SU-DHL-6 (cell line): ENCODE measurements around the gene PAK1IP1.
"Not testable (repeated sequence)": the region's sequence is repeated elsewhere in the genome, so short reads cannot be mapped to it uniquely, and the experiment has no call there.

Experiments
- H2AFZ ChIP-seq: fragments of 200-600 bp; sonication (generic); 2 replicates; pipeline ENCODE4 v1.6.1; 2014; ENCODE audit warnings: low read depth, mild to moderate bottlenecking, moderate library complexity, mixed read lengths, antibody characterized with exemption, low read length; ENCODE audit not compliant: severe bottlenecking
- H3F3A ChIP-seq: fragments of 200-600 bp; shearing (Covaris generic); 2 replicates; pipeline ENCODE4 v1.6.0; 2016; ENCODE audit warnings: antibody characterized with exemption, mild to moderate bottlenecking; ENCODE audit not compliant: insufficient read depth
- H3K27ac ChIP-seq: fragments of 200-600 bp; sonication (generic); 2 replicates; pipeline ENCODE4 v1.5.1; 2016; ENCODE audit warnings: low read depth, mild to moderate bottlenecking, low read length, moderate library complexity, mixed read lengths
- H3K27me3 ChIP-seq: fragments of 200-600 bp; sonication (generic), shearing (Covaris generic); 2 replicates; pipeline ENCODE4 v1.6.0; 2014; ENCODE audit warnings: mild to moderate bottlenecking, low read length
- H3K36me3 ChIP-seq: fragments of 200-600 bp; sonication (generic); 2 replicates; pipeline ENCODE4 v1.6.1; 2014; ENCODE audit warnings: mild to moderate bottlenecking, low read length, mixed read lengths
- H3K4me2 ChIP-seq: fragments of 300-600, 200-600 bp; shearing (Covaris generic), sonication (generic); 2 replicates; pipeline ENCODE4 v1.6.0; 2014; ENCODE audit warnings: low read length, low read depth, mild to moderate bottlenecking; ENCODE audit not compliant: poor library complexity, severe bottlenecking
- H3K4me3 ChIP-seq: fragments of 200-600 bp; sonication (generic); 2 replicates; pipeline ENCODE4 v1.5.1; 2014; ENCODE audit warnings: antibody characterized with exemption, low read length, mild to moderate bottlenecking, mixed read lengths; ENCODE audit not compliant: insufficient read depth, poor library complexity, severe bottlenecking
- H3K79me2 ChIP-seq: fragments of 200-600 bp; sonication (generic); 2 replicates; pipeline ENCODE4 v1.6.1; 2014; ENCODE audit warnings: mild to moderate bottlenecking, low read length, moderate library complexity; ENCODE audit not compliant: insufficient read depth
- H3K9ac ChIP-seq: fragments of 200-600 bp; sonication (generic); 2 replicates; pipeline ENCODE4 v1.7.0; 2014; ENCODE audit warnings: mild to moderate bottlenecking, low read length
- H3K9me2 ChIP-seq: fragments of 200-600 bp; sonication (generic); replicated peaks from 2 replicates; pipeline ENCODE4 v1.6.1; 2014; ENCODE audit warnings: low read length; ENCODE audit not compliant: insufficient read depth
- H3K9me3 ChIP-seq: fragments of 200-600 bp; sonication (generic); 2 replicates; pipeline ENCODE4 v1.6.1; 2014; ENCODE audit warnings: low read length, mixed read lengths; ENCODE audit not compliant: insufficient read depth
- H4K20me1 ChIP-seq: fragments of 200-600 bp; sonication (generic); 2 replicates; pipeline ENCODE4 v1.6.1; 2014; ENCODE audit warnings: low read depth, mild to moderate bottlenecking, antibody characterized with exemption, low read length, moderate library complexity, mixed read lengths
- CTCF ChIP-seq: fragments of 200-600 bp; sonication (generic); IDR thresholded peaks from one replicate; pipeline ENCODE4 v1.5.1; 2017; ENCODE audit warnings: antibody characterized with exemption, mild to moderate bottlenecking, low read length, moderate library complexity; ENCODE audit not compliant: insufficient read depth, poor library complexity, severe bottlenecking
- EZH2phosphoT487 ChIP-seq: fragments of 200-600 bp; sonication (generic), shearing (Covaris generic); conservative IDR thresholded peaks from 2 replicates; pipeline ENCODE4 v1.6.1; 2018; ENCODE audit warnings: mild to moderate bottlenecking, antibody characterized with exemption, low read length, moderate library complexity, mixed read lengths

The PAK1IP1 gene

GRCh38 chr6:10659699-10660348 lies 34.9 kb upstream of the PAK1IP1 start:
- H3K36me3 ChIP-seq = no peaks in the 10 kb centered on the region
- TF ChIP-seq EZH2phosphoT487 (no peak), CTCF (no peak)
- H3K9ac ChIP-seq = no peak overlapping the region
- H3K9me3 ChIP-seq = no peaks in the 10 kb centered on the region
- H3K4me2 ChIP-seq = no peak overlapping the region
- no peaks in the 10 kb centered on the region for H4K20me1 ChIP-seq
- no peak overlapping the region for H2AFZ ChIP-seq
- H3K79me2 ChIP-seq = no peaks in the 10 kb centered on the region
- no peaks in the 10 kb centered on the region for H3F3A ChIP-seq
- H3K4me3 ChIP-seq = no peak overlapping the region
- no peaks in the 10 kb centered on the region for H3K27me3 ChIP-seq
- H3K27ac ChIP-seq = no peak overlapping the region
- H3K9me2 ChIP-seq = no peaks in the 10 kb centered on the region

- H3K79me2 ChIP-seq, H3K9ac ChIP-seq, H2AFZ ChIP-seq, H3K4me3 ChIP-seq, H3F3A ChIP-seq, H3K27me3 ChIP-seq, H3K27ac ChIP-seq, H3K36me3 ChIP-seq, H4K20me1 ChIP-seq, H3K4me2 ChIP-seq, H3K9me3 ChIP-seq, H3K9me2 ChIP-seq: not testable (repeated sequence)
These were observed 34.2 kb upstream of the PAK1IP1 start for GRCh38 chr6:10660431-10661191.

- H2AFZ ChIP-seq = no peak overlapping the region
- no peak overlapping the region for H3K9ac ChIP-seq
- TF ChIP-seq CTCF = no peak
- no peak overlapping the region for H3K4me2 ChIP-seq
- H3K9me2 ChIP-seq = no peaks in the 10 kb centered on the region
- no peaks in the 10 kb centered on the region for H3K36me3 ChIP-seq
- no peaks in the 10 kb centered on the region for H3F3A ChIP-seq
- no peaks in the 10 kb centered on the region for H3K9me3 ChIP-seq
- H4K20me1 ChIP-seq = no peaks in the 10 kb centered on the region
- no peaks in the 10 kb centered on the region for H3K27me3 ChIP-seq
- no peaks in the 10 kb centered on the region for H3K79me2 ChIP-seq
- H3K4me3 ChIP-seq = no peak overlapping the region
- no peak overlapping the region for H3K27ac ChIP-seq
These were observed 32.6 kb upstream of the PAK1IP1 start for GRCh38 chr6:10662207-10662606.

- Histone ChIP-seq H3K4me3 (no peak overlapping the region), H3K27ac (no peak overlapping the region), H3K9ac (no peak overlapping the region), H3K9me3 (no peaks in the 10 kb centered on the region), H3K27me3 (no peaks in the 10 kb centered on the region), H3K4me2 (no peak overlapping the region), H4K20me1 (no peaks in the 10 kb centered on the region), H3K9me2 (no peaks in the 10 kb centered on the region), H3F3A (no peaks in the 10 kb centered on the region), H3K79me2 (no peaks in the 10 kb centered on the region), H2AFZ (no peak overlapping the region), H3K36me3 (no peaks in the 10 kb centered on the region)
- no peak for TF ChIP-seq EZH2phosphoT487
- no peak for TF ChIP-seq CTCF
These were observed 32.0 kb upstream of the PAK1IP1 start for GRCh38 chr6:10662742-10663141.

GRCh38 chr6:10665595-10665994 lies 29.2 kb upstream of the PAK1IP1 start:
- H3K9me2 ChIP-seq = not testable (repeated sequence)

More at GRCh38 chr6:10665595-10665994, 29.2 kb upstream of the PAK1IP1 start:
- H3K27me3 ChIP-seq, H3K27ac ChIP-seq, H3K4me3 ChIP-seq, H3K9ac ChIP-seq, H2AFZ ChIP-seq, H4K20me1 ChIP-seq, H3K4me2 ChIP-seq, H3F3A ChIP-seq, H3K79me2 ChIP-seq, H3K36me3 ChIP-seq, H3K9me3 ChIP-seq: not testable (repeated sequence)
